Fibroblast of skin of left quadriceps (primary cell): Measurements from ENCODE around the gene ACOT2.
A peak's percentile ranks its signal among the peaks of the same experiment; 100 is the strongest.
"Not testable (repeated sequence)": the region's sequence is repeated elsewhere in the genome, so short reads cannot be mapped to it uniquely, and the experiment has no call there.

Source experiments
- DNase-seq, 2 experiments: peaks; one replicate each; pipeline ENCODE4 v3.0.0-alpha.2; 2013; ENCODE audit warnings: low read depth in 2 of 2

ACOT2 gene

GRCh38 chr14:73567951-73568885 lies 795 bp upstream of the ACOT2 start:
- DNase-seq = no peak

- not testable (repeated sequence) for DNase-seq
These were observed 178 bp upstream of the ACOT2 start for GRCh38 chr14:73568886-73569184.

GRCh38 chr14:73570913-73571312 lies 1.9 kb downstream of the ACOT2 start:
- not testable (repeated sequence) for DNase-seq

- DNase-seq = not testable (repeated sequence)
These were observed 4.0 kb downstream of the ACOT2 start for GRCh38 chr14:73573034-73573433.

GRCh38 chr14:73573740-73574139 lies 4.7 kb downstream of the ACOT2 start:
- not testable (repeated sequence) for DNase-seq

GRCh38 chr14:73574251-73574650 lies 5.2 kb downstream of the ACOT2 start:
- not testable (repeated sequence) for DNase-seq

- no peak for DNase-seq
These were observed 7.4 kb downstream of the ACOT2 start for GRCh38 chr14:73576391-73576790.

- DNase-seq = not testable (repeated sequence)
These were observed 8.2 kb downstream of the ACOT2 start for GRCh38 chr14:73577214-73577613.

GRCh38 chr14:73582102-73582979 lies 13.3 kb downstream of the ACOT2 start:
- not testable (repeated sequence) for DNase-seq

GRCh38 chr14:73588695-73589094 lies 19.7 kb downstream of the ACOT2 start:
- DNase-seq = no peak

- no peak for DNase-seq
These were observed 20.1 kb downstream of the ACOT2 start for GRCh38 chr14:73589116-73589515.

GRCh38 chr14:73590673-73591004 lies 21.6 kb downstream of the ACOT2 start:
- not testable (repeated sequence) for DNase-seq

- no peak for DNase-seq
These were observed 22.9 kb downstream of the ACOT2 start, which contains the start of gene ACOT4 for GRCh38 chr14:73591690-73592449. TSS of gene ACOT4 (plus strand) at chr14:73591873. CDS start at chr14:73591960, 87 bp downstream.

GRCh38 chr14:73594491-73594890 lies 25.5 kb downstream of the ACOT2 start:
- no peak for DNase-seq

GRCh38 chr14:73599499-73599898 lies 30.5 kb downstream of the ACOT2 start:
- DNase-seq = no peak

- DNase-seq = no peak
These were observed 34.0 kb downstream of the ACOT2 start for GRCh38 chr14:73602994-73603393.

GRCh38 chr14:73606271-73606670 lies 37.3 kb downstream of the ACOT2 start:
- no peak for DNase-seq

GRCh38 chr14:73607241-73607640 lies 38.2 kb downstream of the ACOT2 start:
- no peak for DNase-seq

GRCh38 chr14:73610687-73611086 lies 41.7 kb downstream of the ACOT2 start:
- DNase-seq = no peak

- DNase-seq = peak; percentile 25 to 32
These were observed 43.5 kb downstream of the ACOT2 start, which contains the start of gene ACOT6 for GRCh38 chr14:73612339-73613045. TSS of gene ACOT6 (plus strand) at chr14:73612517. CDS start at chr14:73612572, 55 bp downstream.

- DNase-seq = no peak
These were observed 44.0 kb downstream of the ACOT2 start for GRCh38 chr14:73613046-73613383.
